Liver (tissue), 9 donors: ENCODE data around the gene DNAJC8. TPM values are rescaled to one million over a fixed set of nuclear protein-coding genes. Genes with fewer than 3 reads are reported as not detected.

Experiments
- DNase-seq: peaks from one replicate; pipeline ENCODE4 v3.0.0-alpha.2; 2017; ENCODE audit warnings: low spot score
- H3K27ac ChIP-seq, 2 donors: one replicate each; pipeline ENCODE4 v1.7.0; 2013; ENCODE audit warnings: inconsistent platforms in 2 of 2, low read length in 2 of 2, control low read depth in 1 of 2, low read depth in 1 of 2, mild to moderate bottlenecking in 1 of 2
- H3K27me3 ChIP-seq, 4 donors: one replicate each; pipeline versions ENCODE4 v1.6.1 to v1.7.0; 2013; ENCODE audit warnings: low read length in 3 of 4, inconsistent platforms in 1 of 4, mild to moderate bottlenecking in 1 of 4, moderate library complexity in 1 of 4; ENCODE audit not compliant: control insufficient read depth in 4 of 4, insufficient read depth in 4 of 4
- H3K36me3 ChIP-seq, 4 donors: one replicate each; pipeline versions ENCODE4 v1.6.1 to v1.7.0; 2013; ENCODE audit warnings: low read length in 3 of 4, mild to moderate bottlenecking in 3 of 4, low read depth in 1 of 4, moderate library complexity in 1 of 4; ENCODE audit not compliant: control insufficient read depth in 4 of 4, insufficient read depth in 3 of 4
- H3K4me1 ChIP-seq, 4 donors: one replicate each; pipeline versions ENCODE4 v1.6.1 to v1.7.0; 2013; ENCODE audit warnings: low read length in 3 of 4, mild to moderate bottlenecking in 3 of 4, moderate library complexity in 1 of 4; ENCODE audit not compliant: control insufficient read depth in 4 of 4, insufficient read depth in 4 of 4
- H3K4me3 ChIP-seq, 3 donors: one replicate each; pipeline versions ENCODE4 v1.6.1 to v1.7.0; 2013; ENCODE audit warnings: low read length in 3 of 3, control low read depth in 1 of 3, low read depth in 1 of 3, mild to moderate bottlenecking in 1 of 3
- H3K9ac ChIP-seq, 2 donors: one replicate each; pipeline ENCODE4 v1.7.0; 2013; ENCODE audit warnings: low read length in 2 of 2, mild to moderate bottlenecking in 2 of 2, moderate library complexity in 2 of 2, control low read depth in 1 of 2, low read depth in 1 of 2
- H3K9me3 ChIP-seq, 4 donors: one replicate each; pipeline versions ENCODE4 v1.6.1 to v1.7.0; 2013; ENCODE audit warnings: low read length in 3 of 4; ENCODE audit not compliant: control insufficient read depth in 4 of 4
- EGR1 ChIP-seq, 2 donors: IDR thresholded peaks; 2 replicates each; pipeline ENCODE4 v1.6.1; 2016 to 2018; ENCODE audit warnings: antibody characterized with exemption in 2 of 2, low read depth in 2 of 2
- FOXA2 ChIP-seq: IDR thresholded peaks from 2 replicates; pipeline ENCODE4 v1.6.1; 2016; ENCODE audit warnings: antibody characterized with exemption
- GABPA ChIP-seq, 2 donors: IDR thresholded peaks in 1 of 2; conservative IDR thresholded peaks in 1 of 2; 2 replicates each; pipeline ENCODE4 v1.6.1; 2016; ENCODE audit warnings: antibody characterized with exemption in 2 of 2, mild to moderate bottlenecking in 1 of 2, moderate library complexity in 1 of 2
- HNF4A ChIP-seq, 2 donors: conservative IDR thresholded peaks; 2 replicates each; pipeline ENCODE4 v1.6.1; 2016; ENCODE audit warnings: antibody characterized with exemption in 2 of 2, mild to moderate bottlenecking in 2 of 2
- HNF4G ChIP-seq: IDR thresholded peaks from 2 replicates; pipeline ENCODE4 v1.6.1; 2016; ENCODE audit warnings: antibody characterized with exemption
- JUND ChIP-seq, 2 donors: IDR thresholded peaks; 2 replicates each; pipeline ENCODE4 v1.6.1; 2016; ENCODE audit warnings: antibody characterized with exemption in 2 of 2
- NR2F2 ChIP-seq: IDR thresholded peaks from 2 replicates; pipeline ENCODE4 v1.6.1; 2016; ENCODE audit warnings: antibody characterized with exemption
- RAD21 ChIP-seq, 2 donors: IDR thresholded peaks; 2 replicates each; pipeline ENCODE4 v1.6.1; 2016; ENCODE audit warnings: antibody characterized with exemption in 2 of 2, mild to moderate bottlenecking in 2 of 2
- RXRA ChIP-seq, 2 donors: IDR thresholded peaks; 2 replicates each; pipeline ENCODE4 v1.6.1; 2017 to 2018; ENCODE audit warnings: antibody characterized with exemption in 2 of 2, mild to moderate bottlenecking in 1 of 2
- SP1 ChIP-seq: IDR thresholded peaks from 2 replicates; pipeline ENCODE4 v1.6.1; 2018; ENCODE audit warnings: antibody characterized with exemption, mild to moderate bottlenecking
- TAF1 ChIP-seq: conservative IDR thresholded peaks from 2 replicates; pipeline ENCODE4 v1.6.1; 2016; ENCODE audit warnings: antibody characterized with exemption, mild to moderate bottlenecking
- YY1 ChIP-seq: IDR thresholded peaks from 2 replicates; pipeline ENCODE4 v1.6.1; 2016; ENCODE audit warnings: antibody characterized with exemption, mild to moderate bottlenecking
- WGBS: extraction: QIAGEN DNeasy Blood & Tissue Kit; methylation state at CpG from one replicate; pipeline ENCODE4 v1.1.7; 2013; 5-methylcytosine and 5-hydroxymethylcytosine counted together
- polyA plus RNA-seq, 2 donors: library from polyadenylated mRNA; stranded (reverse) in 1 of 2; unstranded in 1 of 2; fragments of 200-250 nt in 1 of 2; fragments of >200 nt in 1 of 2; fragmentation: Nextera tagmentation in 1 of 2; extraction: Ambion mirVana in 1 of 2; gene quantifications; one replicate each; pipeline versions ENCODE4 v1.2.1 to v1.2.3, GENCODE V29; 2013 to 2015
- total RNA-seq, 2 donors: library from RNA; depleted of rRNA; stranded (reverse); fragments of >200 nt; gene quantifications; one replicate each; pipeline ENCODE4 v1.2.3, GENCODE V29; 2014
- TF ChIP-seq, protein P1 (sequence below): IDR thresholded peaks from 2 replicates; pipeline ENCODE4 v1.6.1; 2016; ENCODE audit warnings: antibody characterized with exemption
- TF ChIP-seq, protein P2 (sequence below): fragments of 150-350 bp; IDR thresholded peaks from 2 replicates; pipeline ENCODE4 v1.5.1; 2017; ENCODE audit warnings: improper control_type of control experiment, low read depth, low read length; ENCODE audit not compliant: missing input control
- TF ChIP-seq, protein P3 (sequence below): IDR thresholded peaks from 2 replicates; pipeline ENCODE4 v1.6.1; 2016; ENCODE audit warnings: antibody characterized with exemption
- TF ChIP-seq, protein P4 (sequence below): IDR thresholded peaks from 2 replicates; pipeline ENCODE4 v1.6.1; 2016; ENCODE audit warnings: antibody characterized with exemption, mild to moderate bottlenecking
- donor health status: healthy.
- donor health status: healthy.
- donor health status: healthy.
- donor health status: healthy.
- donor health status: healthy.

Gene DNAJC8, protein sequence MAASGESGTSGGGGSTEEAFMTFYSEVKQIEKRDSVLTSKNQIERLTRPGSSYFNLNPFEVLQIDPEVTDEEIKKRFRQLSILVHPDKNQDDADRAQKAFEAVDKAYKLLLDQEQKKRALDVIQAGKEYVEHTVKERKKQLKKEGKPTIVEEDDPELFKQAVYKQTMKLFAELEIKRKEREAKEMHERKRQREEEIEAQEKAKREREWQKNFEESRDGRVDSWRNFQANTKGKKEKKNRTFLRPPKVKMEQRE
- total RNA-seq (10 to 100 TPM; 14.9 to 23.9 TPM), polyA plus RNA-seq (10 to 100 TPM; 26.5 to 38.6 TPM)

DNA sequence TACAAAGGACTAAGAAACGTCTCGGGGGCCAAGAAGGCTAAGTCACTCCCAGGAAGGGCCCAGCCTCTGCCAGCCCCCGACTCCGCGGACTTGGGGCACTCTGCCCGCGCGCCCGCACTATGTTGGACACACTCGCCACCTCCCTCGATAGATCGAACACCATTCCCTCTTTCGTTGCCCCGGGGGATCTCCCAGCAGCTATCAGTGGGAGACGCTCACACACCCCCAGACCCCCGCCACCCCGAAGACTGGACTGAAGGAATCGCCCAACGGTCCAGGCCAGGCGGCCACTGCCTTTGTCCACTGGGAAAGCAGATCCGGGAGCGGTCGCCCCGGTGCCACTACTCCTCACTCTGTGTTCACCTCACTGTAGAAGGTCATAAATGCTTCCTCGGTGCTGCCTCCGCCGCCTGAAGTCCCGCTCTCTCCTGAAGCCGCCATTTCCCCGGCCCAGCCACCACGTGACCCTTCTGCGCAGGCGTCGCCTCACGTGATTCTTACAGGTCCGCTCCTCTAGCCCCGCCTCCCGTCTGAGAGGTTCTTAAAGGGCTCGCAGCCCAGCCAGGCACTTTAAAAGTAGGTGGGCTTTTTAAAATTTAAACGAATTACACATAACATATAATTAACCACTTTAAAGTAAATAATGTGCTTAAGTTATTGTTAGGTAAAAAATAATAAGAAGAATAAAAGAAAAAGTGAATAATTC, at the start of gene DNAJC8:
Gene DNAJC8 (minus strand): TSS at position 472 of the 706 bp plus-strand sequence. CDS start 31 bp downstream, at position 441.
- H3K36me3 ChIP-seq: peaks cover 0 to 8% (median 6%) of the 10 kb centered on the region in 4 donors
- H3K4me1 ChIP-seq: peaks cover 6 to 28% (median 23%) of the 10 kb centered on the region in 4 donors
- peak within 1 kb of the TSS; percentile 91 to 98 (median 93) for H3K4me3 ChIP-seq
- TF ChIP-seq, protein P1, sequence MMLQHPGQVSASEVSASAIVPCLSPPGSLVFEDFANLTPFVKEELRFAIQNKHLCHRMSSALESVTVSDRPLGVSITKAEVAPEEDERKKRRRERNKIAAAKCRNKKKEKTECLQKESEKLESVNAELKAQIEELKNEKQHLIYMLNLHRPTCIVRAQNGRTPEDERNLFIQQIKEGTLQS: peak; percentile 15
- TF ChIP-seq GABPA (IDR thresholded peaks at IDR 0.05 in 1 of 2, conservative IDR thresholded peaks at IDR 0.05 in 1 of 2): peak in 1 of 2 donors; percentile 67
- no peak for TF ChIP-seq HNF4A (conservative IDR thresholded peaks at IDR 0.05)
- no peak for TF ChIP-seq TAF1
- TF ChIP-seq EGR1 (IDR thresholded peaks at IDR 0.05; ENCODE audit: low read depth in 2 of 2): peak in 1 of 2 donors; percentile 36
- TF ChIP-seq HNF4G: no peak
- TF ChIP-seq RXRA (IDR thresholded peaks at IDR 0.05): no peak
- no peak for TF ChIP-seq FOXA2
- peak in 1 of 2 donors; percentile 11 for TF ChIP-seq RAD21 (IDR thresholded peaks at IDR 0.05)
- peak; percentile 99 for TF ChIP-seq YY1
- TF ChIP-seq, protein P2, sequence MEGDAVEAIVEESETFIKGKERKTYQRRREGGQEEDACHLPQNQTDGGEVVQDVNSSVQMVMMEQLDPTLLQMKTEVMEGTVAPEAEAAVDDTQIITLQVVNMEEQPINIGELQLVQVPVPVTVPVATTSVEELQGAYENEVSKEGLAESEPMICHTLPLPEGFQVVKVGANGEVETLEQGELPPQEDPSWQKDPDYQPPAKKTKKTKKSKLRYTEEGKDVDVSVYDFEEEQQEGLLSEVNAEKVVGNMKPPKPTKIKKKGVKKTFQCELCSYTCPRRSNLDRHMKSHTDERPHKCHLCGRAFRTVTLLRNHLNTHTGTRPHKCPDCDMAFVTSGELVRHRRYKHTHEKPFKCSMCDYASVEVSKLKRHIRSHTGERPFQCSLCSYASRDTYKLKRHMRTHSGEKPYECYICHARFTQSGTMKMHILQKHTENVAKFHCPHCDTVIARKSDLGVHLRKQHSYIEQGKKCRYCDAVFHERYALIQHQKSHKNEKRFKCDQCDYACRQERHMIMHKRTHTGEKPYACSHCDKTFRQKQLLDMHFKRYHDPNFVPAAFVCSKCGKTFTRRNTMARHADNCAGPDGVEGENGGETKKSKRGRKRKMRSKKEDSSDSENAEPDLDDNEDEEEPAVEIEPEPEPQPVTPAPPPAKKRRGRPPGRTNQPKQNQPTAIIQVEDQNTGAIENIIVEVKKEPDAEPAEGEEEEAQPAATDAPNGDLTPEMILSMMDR: no peak
- TF ChIP-seq, protein P3, sequence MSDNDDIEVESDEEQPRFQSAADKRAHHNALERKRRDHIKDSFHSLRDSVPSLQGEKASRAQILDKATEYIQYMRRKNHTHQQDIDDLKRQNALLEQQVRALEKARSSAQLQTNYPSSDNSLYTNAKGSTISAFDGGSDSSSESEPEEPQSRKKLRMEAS: peak; percentile 82
- TF ChIP-seq JUND (IDR thresholded peaks at IDR 0.05): no peak
- WGBS: under 1% methylated on average over 40 of the region's 40 CpGs
- peak within 1 kb of the TSS; percentile 71 to 72 for H3K27ac ChIP-seq
- no peaks in the 10 kb centered on the region for H3K27me3 ChIP-seq
- peak within 1 kb of the TSS; percentile 80 to 98 for H3K9ac ChIP-seq
- DNase-seq: peak; percentile 94
- H3K9me3 ChIP-seq: no peaks in the 10 kb centered on the region

DNA sequence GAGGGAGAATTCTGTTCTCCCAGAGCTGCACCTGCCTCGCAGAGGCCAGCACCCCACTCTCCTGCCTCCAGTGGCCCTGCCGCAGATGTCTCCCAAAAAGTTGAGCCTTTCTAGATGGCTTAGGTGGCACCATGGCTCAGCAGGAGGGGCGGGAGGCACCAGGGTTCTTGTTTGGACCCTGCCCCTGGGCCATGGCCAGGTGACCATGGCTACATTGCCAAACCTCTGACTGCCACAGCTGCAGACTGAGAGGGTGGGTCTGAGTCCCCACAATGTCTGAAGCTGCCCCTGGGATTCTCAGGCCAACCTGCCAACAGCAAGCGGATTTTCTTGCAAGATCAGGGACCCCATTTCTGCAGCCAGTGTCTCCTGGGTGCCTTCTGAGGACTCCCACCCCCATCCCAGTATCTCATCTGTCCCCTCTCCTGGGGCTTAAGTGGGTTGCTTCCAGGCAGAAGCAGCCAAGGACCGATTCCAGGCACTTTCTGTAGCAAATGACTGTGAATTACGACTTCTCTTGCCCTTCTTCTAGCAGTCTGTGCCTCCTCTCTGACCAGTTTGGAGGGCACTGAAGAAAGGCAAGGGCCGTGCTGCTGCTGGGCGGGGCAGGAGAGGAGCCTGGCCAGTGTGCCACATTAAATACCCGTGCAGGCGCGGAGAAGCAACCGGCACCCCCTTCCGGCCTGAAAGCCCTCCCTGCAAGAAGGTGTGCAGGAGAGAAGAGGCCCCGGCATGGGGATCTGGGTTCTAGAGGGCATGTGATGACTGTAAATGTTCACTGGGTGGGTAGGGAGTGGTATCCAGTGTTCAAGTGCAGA, 49.0 kb upstream of the DNAJC8 start:
- Histone ChIP-seq H3K9me3 (no peaks in the 10 kb centered on the region), H3K27ac (peak overlapping the region; percentile 79 to 83), H3K4me1 (peaks cover 22 to 56% (median 40%) of the 10 kb centered on the region in 4 donors), H3K36me3 (peaks cover 6 to 25% (median 19%) of the 10 kb centered on the region in 4 donors), H3K4me3 (no peak overlapping the region), H3K9ac (peak overlapping the region in 1 of 2 donors; percentile 43), H3K27me3 (no peaks in the 10 kb centered on the region)
- 48% methylated on average over 14 of the region's 14 CpGs for WGBS
- TF ChIP-seq TAF1 (no peak), FOXA2 (no peak), RXRA (IDR thresholded peaks at IDR 0.05) (no peak), EGR1 (IDR thresholded peaks at IDR 0.05; ENCODE audit: low read depth in 2 of 2) (peak in 1 of 2 donors; percentile 20), NR2F2 (no peak), HNF4G (peak; percentile 18), SP1 (peak; percentile 23), HNF4A (conservative IDR thresholded peaks at IDR 0.05) (peak; percentile 74 to 77)
- TF ChIP-seq, protein P1: no peak
- TF ChIP-seq, protein P4, sequence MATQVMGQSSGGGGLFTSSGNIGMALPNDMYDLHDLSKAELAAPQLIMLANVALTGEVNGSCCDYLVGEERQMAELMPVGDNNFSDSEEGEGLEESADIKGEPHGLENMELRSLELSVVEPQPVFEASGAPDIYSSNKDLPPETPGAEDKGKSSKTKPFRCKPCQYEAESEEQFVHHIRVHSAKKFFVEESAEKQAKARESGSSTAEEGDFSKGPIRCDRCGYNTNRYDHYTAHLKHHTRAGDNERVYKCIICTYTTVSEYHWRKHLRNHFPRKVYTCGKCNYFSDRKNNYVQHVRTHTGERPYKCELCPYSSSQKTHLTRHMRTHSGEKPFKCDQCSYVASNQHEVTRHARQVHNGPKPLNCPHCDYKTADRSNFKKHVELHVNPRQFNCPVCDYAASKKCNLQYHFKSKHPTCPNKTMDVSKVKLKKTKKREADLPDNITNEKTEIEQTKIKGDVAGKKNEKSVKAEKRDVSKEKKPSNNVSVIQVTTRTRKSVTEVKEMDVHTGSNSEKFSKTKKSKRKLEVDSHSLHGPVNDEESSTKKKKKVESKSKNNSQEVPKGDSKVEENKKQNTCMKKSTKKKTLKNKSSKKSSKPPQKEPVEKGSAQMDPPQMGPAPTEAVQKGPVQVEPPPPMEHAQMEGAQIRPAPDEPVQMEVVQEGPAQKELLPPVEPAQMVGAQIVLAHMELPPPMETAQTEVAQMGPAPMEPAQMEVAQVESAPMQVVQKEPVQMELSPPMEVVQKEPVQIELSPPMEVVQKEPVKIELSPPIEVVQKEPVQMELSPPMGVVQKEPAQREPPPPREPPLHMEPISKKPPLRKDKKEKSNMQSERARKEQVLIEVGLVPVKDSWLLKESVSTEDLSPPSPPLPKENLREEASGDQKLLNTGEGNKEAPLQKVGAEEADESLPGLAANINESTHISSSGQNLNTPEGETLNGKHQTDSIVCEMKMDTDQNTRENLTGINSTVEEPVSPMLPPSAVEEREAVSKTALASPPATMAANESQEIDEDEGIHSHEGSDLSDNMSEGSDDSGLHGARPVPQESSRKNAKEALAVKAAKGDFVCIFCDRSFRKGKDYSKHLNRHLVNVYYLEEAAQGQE: no peak
- no peak for DNase-seq
